ENCODE data around the gene COPS7A. TPM values are rescaled to one million over a fixed set of nuclear protein-coding genes. Genes with fewer than 3 reads are reported as not detected.

The COPS7A gene
- total and polyA plus RNA-seq, 2 experiments from 2014 or later, result 37.7 to 51.9 TPM

- H3K36me3 ChIP-seq (ENCODE audit: insufficient read depth), result no peaks in the 10 kb centered on the region
- ATAC-seq (no peak), DNase-seq (ENCODE audit: low spot score) (peak; percentile 5)
- no peaks in the 10 kb centered on the region for H4K20me1 ChIP-seq (replicated peaks; ENCODE audit: insufficient read depth)
- H3K79me2 ChIP-seq (replicated peaks; ENCODE audit: insufficient read depth), result 0 out of 2 replicates have a peak, but pooled peaks cover 3% of the 10 kb centered on the region
- H3K4me2 ChIP-seq, result peak overlapping the region; percentile 95
- H3K4me1 ChIP-seq (ENCODE audit: insufficient read depth), result peaks cover 15% of the 10 kb centered on the region
- H3K27me3 ChIP-seq (ENCODE audit: insufficient read depth), result peaks cover 28% of the 10 kb centered on the region
- TF ChIP-seq REST (IDR thresholded peaks at IDR 0.05; ENCODE audit: unreplicated experiment), result no peak
- TF ChIP-seq ZNF462 (CRISPR knock-in tag; IDR thresholded peaks at IDR 0.05), result no peak
- no peak for TF ChIP-seq POLR2AphosphoS5 (IDR thresholded peaks at IDR 0.05; ENCODE audit: low read depth)
- no peak for TF ChIP-seq CREB1 (CRISPR knock-in tag; IDR thresholded peaks at IDR 0.05; ENCODE audit: low read depth)
- no peak for TF ChIP-seq STAT1 (IDR thresholded peaks at IDR 0.05; ENCODE audit: unreplicated experiment)
- no peak for TF ChIP-seq ZNF114 (CRISPR knock-in tag; IDR thresholded peaks at IDR 0.05)
- TF ChIP-seq ZNF331 (CRISPR knock-in tag; IDR thresholded peaks at IDR 0.05; ENCODE audit: low read depth), result no peak
- TF ChIP-seq EZH2phosphoT487 (IDR thresholded peaks at IDR 0.05; ENCODE audit: unreplicated experiment), result no peak
- no peak for TF ChIP-seq NANOG (IDR thresholded peaks at IDR 0.05; ENCODE audit: borderline replicate concordance)
- no peak for TF ChIP-seq ETS1 (IDR thresholded peaks at IDR 0.05)
- no peak for TF ChIP-seq EZH2 (IDR thresholded peaks at IDR 0.05; ENCODE audit: low read depth, unreplicated experiment)
- no peak for TF ChIP-seq CTCF (conservative IDR thresholded peaks at IDR 0.05; ENCODE audit: low read depth in 2 of 2)
- no peak for TF ChIP-seq JUNB (IDR thresholded peaks at IDR 0.05; ENCODE audit: unreplicated experiment)
- H3F3A ChIP-seq (replicated peaks; ENCODE audit: low read depth), result peaks cover 14% of the 10 kb centered on the region; the same call in 1 of the 2 replicates
- Mint-ChIP-seq H3K36me3 (ENCODE audit: low read depth) (peaks cover 6% of the 10 kb centered on the region; the same call in 2 of the 3 replicates), H3K4me3 (peak overlapping the region; percentile 56), H3K4me1 (peaks cover 27% of the 10 kb centered on the region), H3K27me3 (ENCODE audit: insufficient read depth, low read depth, poor library complexity) (peaks cover 31% of the 10 kb centered on the region), H3K9me3 (peaks cover 4% of the 10 kb centered on the region; the same call in 2 of the 3 replicates), H3K27ac (no peak overlapping the region)
- H3K27ac ChIP-seq (ENCODE audit: low read depth), result 0 out of 2 replicates have a peak overlapping the region, but pooled peaks have one; percentile 59
- H2AFZ ChIP-seq, result no peak overlapping the region
- peak overlapping the region; percentile 90 for H3K4me3 ChIP-seq
- no peaks in the 10 kb centered on the region for H3K9me2 ChIP-seq (ENCODE audit: insufficient read depth)
Measured at GRCh38 chr12:6698352-6699046, 25.3 kb upstream of the COPS7A start.
